Measurements from ENCODE around the gene TINAGL1. TPM values are rescaled to one million over a fixed set of nuclear protein-coding genes. Genes with fewer than 3 reads are reported as not detected.

Gene TINAGL1
- total RNA-seq, 2 donors from 2014 or later: 128 to 175 TPM

- DNase-seq: no peak
- ATAC-seq: no peak
- intact Hi-C loops (cut with DNase I): loop anchor here in 1 of 2 donors (5.0 kb wide), 1 partner anchor 34 kb away; no protein-coding TSS in a partner anchor
Measured at GRCh38 chr1:31562707-31563360, 13.5 kb upstream of the TINAGL1 start.

GRCh38 chr1:31564606-31564989 lies 11.7 kb upstream of the TINAGL1 start:
- peak in 1 of 2 donors; percentile 25 for ATAC-seq
- intact Hi-C loops (cut with DNase I): loop anchor here (1.0 to 5.0 kb wide), 3 partner anchors 30 to 54 kb away; no protein-coding TSS in a partner anchor
- no peak for DNase-seq

GRCh38 chr1:31567956-31568570 lies 8.3 kb upstream of the TINAGL1 start:
- no peak for DNase-seq
- peak in 1 of 2 donors; percentile 27 for ATAC-seq

GRCh38 chr1:31568895-31569595 lies 7.3 kb upstream of the TINAGL1 start:
- intact Hi-C loops (cut with DNase I): no loop called here
- ATAC-seq: peak; percentile 82 to 83
- peak; percentile 69 for DNase-seq

More at GRCh38 chr1:31567956-31568570, 8.3 kb upstream of the TINAGL1 start:
- intact Hi-C loops (cut with DNase I): no loop called here

DNA sequence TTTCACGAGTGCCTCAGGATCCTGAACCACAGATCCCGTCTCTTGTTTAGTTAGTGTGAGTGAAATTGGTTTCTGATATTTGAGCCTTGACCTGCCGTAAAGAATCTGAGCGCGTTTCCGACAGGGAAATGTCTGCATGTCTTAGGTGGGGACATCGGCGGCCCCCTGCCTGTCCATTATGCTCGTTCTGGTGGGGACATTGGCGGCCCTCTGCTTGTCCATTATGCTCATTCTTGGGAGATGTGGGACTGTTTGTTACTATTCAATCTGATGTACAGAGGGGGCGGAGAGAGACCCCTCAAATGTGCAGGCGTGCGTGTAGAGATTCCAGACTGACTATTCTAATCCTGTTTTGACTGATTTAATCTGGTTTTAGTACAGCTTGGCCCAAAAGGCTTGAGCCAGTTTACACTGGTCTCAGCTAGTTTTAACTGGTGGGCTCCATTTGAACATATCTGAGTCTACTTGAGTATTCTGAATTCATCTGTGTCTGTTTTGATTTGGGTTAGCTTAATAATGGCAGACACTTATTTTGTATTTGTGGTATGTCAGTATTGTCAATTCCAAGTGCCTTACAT lies 6.6 kb upstream of the TINAGL1 start:
- intact Hi-C loops (cut with DNase I): no loop called here
- ATAC-seq: no peak
- no peak for DNase-seq

DNA sequence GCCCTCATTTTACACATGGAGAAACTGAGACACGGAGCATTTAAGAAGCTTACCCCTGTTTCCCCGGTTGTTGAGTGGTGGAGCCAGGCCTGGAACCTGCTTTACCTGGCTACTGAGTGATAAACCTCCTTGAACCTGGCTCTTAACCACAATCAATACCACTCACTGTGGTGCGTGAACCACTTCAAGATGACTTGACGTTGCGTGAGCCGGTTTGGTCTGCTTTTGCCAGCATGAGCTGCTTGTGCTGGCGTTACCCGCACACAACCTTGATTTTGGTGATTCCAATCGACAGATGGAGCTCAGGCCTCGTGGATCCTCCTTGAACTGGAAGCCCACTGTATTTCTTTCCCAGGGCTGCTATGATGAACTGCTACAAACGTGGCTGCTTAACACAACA lies 6.1 kb upstream of the TINAGL1 start:
- intact Hi-C loops (cut with DNase I): no loop called here
- ATAC-seq: no peak
- DNase-seq: no peak

DNA sequence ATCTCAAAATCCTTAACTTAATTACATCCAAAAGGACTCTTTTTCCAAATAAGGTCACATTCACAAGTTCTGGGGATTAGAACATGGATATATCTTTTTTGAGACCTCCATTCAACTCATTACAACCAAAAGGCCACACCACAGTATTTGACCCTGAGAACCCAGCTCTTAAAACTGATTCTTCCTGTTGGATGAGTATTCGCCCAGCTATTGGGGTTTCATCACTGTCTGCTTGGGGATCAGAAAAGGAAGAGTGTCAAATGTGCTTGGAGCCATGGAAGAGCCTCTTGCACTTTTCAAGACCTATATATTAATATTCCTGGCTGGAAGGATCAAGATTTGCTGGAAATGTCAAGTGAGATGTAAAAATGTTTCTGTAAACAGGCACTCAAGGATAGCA lies 5.4 kb upstream of the TINAGL1 start:
- ATAC-seq (no peak), DNase-seq (no peak)
- intact Hi-C loops (cut with DNase I): no loop called here

DNA sequence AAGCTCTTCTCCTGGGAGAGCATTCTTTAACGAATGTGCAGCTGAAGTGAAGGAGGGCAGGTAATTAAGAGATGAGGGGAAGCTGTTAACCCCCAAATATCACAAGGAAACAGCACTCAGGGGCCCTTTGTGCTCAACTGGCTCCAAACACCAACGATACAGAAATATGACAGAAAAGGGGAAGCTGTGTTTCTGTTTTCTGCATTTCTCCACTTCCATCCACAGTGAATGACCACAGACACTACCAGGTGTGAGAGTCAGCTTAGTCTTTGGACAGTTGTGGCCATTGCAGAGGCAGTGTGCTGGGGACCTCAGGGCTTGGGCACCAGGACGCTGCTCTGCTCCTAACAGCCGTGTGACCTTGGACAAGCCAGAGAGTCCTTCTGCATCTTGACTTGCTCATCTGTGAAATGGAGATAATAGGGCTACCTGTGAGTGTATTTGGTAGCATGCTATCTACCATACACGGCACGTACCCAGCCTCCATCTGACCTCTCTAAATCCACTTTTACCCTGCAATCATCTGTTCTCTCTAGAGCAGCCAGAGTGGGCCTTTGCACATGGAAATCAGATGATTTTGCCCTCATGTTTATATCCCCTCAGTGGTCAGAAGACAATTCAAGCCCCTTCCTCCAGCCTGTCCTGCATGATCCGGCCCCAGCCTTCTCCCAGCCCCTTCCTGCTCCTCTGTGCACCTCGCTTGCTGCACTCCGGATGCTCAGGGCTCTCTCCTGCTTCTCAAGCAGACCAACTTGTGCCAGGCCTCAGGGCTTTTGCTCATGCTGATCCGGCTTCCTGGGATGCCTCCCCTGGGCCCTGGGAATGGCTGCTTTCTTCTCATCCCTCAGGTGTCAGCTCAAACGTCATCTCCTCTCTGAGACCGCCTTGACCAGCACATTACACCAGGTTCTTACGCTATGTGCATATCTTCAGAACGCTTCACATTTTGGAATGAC lies 4.7 kb upstream of the TINAGL1 start:
- DNase-seq (no peak), ATAC-seq (no peak)
- intact Hi-C loops (cut with DNase I): no loop called here

- intact Hi-C loops (cut with DNase I): no loop called here
- DNase-seq (no peak), ATAC-seq (no peak)
Measured at GRCh38 chr1:31572323-31573104, 3.8 kb upstream of the TINAGL1 start.

GRCh38 chr1:31573261-31573660 lies 3.1 kb upstream of the TINAGL1 start:
- DNase-seq (no peak), ATAC-seq (no peak)
- intact Hi-C loops (cut with DNase I): no loop called here

- DNase-seq: no peak
- ATAC-seq: no peak
- intact Hi-C loops (cut with DNase I): no loop called here
Measured at GRCh38 chr1:31574749-31575368, 1.5 kb upstream of the TINAGL1 start.

DNA sequence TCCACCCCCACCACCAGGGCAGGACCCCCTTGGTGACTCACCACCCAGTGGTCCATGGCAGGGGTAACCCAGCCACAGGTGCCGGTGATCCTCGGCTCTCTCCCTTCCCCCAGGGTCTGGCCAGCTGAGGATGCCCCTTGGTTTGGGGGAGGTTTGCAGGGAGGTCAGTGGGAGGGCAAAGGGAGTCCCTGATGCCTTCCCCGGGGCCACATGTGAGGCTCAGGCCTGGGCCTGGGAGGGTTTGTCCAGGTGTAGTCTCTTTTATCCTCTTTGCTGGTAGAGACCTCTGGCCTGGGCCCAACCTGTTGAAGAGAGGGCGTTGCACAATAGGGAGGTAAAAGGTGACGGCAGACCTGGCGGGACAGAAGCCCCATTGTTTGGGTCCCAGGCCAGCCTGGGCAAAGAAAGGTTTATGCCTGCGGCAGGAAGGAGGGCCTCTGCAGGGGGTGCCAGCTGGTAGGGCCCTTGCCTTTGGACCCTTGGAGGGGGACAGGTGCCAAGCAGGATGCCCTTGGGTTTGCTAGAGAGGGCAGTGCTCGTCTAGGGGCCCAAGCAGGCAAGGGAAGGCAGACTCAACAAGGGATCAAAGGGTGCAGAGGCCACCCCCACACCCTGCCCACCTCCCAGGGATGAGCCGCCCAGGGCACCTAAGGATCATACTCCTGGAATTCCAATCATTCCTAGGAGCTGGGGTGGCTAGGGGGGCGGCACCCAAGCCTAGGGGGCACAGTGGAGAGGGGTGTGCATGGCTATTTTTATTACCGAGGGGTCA lies 760 bp upstream of the TINAGL1 start:
- intact Hi-C loops (cut with DNase I): no loop called here
- DNase-seq (no peak), ATAC-seq (no peak)

DNA sequence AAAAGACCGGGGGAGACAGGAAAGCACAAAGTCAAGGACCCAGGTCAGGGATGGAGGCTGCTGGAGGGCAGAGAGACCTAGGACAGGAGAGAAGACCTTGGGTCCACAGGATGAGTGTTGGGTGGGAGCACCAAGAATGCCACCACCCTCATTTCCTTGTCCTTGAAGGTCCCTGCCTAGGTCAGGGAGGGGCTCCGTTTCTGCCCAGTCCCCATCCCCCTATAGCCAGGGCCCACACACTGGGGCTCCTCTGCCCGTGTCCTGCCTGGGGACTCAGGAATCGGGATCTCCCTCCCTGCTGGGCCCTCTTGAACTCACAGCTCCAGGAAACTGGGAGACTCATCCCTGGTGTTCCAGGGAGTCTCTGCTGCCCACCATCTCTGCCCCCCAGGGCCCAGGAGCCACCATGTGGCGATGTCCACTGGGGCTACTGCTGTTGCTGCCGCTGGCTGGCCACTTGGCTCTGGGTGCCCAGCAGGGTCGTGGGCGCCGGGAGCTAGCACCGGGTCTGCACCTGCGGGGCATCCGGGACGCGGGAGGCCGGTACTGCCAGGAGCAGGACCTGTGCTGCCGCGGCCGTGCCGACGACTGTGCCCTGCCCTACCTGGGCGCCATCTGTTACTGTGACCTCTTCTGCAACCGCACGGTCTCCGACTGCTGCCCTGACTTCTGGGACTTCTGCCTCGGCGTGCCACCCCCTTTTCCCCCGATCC lies 584 bp downstream of the TINAGL1 start:
- DNase-seq: no peak
- no peak for ATAC-seq
- intact Hi-C loops (cut with DNase I): no loop called here

DNA sequence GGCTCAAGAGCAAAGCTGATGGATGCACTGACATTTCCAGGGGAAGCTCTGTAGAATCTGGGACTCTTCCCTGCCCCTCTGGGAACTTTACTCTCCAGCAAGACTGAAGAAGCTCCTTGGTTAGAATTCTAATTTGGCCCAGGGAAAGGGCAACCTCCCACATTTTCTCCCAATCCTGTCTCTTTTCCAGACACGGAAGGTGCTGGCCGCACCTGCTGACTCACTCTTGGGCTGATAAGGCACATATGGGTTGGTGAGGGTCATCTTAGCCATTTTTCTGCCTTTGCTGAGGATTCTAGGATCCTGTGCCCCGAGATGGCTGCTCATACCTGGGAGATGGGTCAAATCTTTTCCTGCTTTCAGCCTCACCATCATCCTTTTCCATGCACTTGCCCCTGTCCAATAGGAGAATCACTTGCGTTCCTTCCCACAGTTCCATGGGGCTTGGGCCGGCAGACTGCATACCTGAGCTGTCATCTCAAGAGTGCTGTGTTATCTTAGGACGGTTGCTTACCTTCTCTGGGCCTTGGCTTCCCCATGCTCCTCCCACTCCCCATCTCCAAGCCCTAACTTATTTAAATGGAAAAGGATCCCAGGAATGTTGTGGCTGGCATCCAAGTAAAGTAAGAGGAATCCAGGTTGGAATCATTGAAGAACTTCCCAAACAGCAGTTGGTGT lies 1.3 kb downstream of the TINAGL1 start:
- ATAC-seq (no peak), DNase-seq (no peak)
- intact Hi-C loops (cut with DNase I): no loop called here

- DNase-seq: peak; percentile 65
- peak; percentile 1 to 21 for ATAC-seq
- intact Hi-C loops (cut with DNase I): no loop called here
Measured at GRCh38 chr1:31579374-31579773, 3.1 kb downstream of the TINAGL1 start.

DNA sequence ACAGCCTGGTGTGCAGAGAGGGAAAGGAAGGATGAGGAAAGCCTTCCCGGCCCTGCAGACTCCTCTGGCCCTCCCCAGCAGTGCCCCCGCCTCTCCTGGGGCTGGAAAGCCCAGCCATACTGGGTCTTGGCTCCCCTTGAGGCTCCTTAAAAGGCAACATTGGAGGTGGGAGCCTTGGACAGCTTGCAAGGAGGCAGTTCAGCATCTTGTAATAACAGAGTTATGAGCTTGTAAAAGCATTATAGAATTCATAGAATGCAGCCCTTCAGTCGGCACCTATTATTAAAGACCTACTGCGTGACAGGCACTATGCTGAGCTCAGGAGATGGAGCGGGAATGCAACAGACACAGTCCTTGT lies 4.2 kb downstream of the TINAGL1 start:
- ATAC-seq (no peak), DNase-seq (no peak)
- intact Hi-C loops (cut with DNase I): no loop called here

Data from left cardiac atrium (tissue), 4 donors.